GM21367 (cell line): ENCODE results near the gene SAPCD1.
A peak's percentile ranks its signal among the peaks of the same experiment; 100 is the strongest.

ENCODE experiments used
- ATAC-seq: cut with Tn5 transposase; IDR thresholded peaks from one replicate; pipeline ENCODE4 v1.9.1; 2021; ENCODE audit not compliant: unreplicated experiment

SAPCD1 gene

DNA sequence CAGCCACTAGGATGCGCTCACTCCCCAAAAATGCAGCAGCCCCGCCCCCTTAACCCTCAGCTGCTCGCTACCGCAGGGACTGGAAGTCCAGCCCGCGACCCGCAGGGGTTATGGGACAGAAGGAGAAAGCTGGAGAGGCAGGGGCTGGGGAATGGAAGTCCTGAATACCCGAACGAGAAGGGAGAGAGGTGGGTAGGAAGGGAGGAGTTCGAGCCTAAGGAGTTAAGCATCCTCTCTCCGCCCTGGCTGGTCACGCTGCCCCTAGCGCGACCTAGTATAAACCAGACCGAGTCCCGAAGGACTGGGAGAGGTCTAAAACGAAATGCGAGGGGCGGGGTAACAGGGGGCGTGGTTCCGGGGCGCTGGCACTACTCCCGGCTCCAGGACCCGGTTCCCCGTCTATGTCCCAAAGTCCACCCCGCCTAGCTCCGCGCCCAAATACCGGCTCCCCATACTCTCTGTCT lies 32.9 kb upstream of the SAPCD1 start:
- ATAC-seq, result peak; percentile 38

- peak; percentile 15 for ATAC-seq
Observed at GRCh38 chr6:31729979-31730630, 32.4 kb upstream of the SAPCD1 start.

DNA sequence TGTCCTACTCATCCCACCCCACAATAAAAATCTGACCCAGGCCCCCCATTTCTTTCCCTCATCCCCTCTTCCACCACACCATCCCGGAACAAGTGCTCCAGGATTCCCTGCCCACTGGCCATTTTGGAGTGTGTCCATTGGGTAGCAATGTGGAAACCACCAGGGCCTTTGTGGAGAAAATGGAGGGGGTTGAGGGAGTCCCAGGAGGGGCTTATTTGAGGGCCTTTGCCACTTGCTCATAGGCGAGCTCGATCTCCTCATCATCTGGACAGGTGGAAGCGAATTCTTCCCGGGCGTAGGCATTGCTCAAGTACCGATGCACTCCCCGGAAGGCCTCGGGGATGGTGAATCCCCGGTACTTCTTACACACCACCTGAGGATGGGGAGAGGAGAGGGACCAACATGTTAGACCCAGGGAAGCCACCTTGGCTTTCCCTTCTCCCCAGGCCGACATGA lies 31.8 kb upstream of the SAPCD1 start:
- no peak for ATAC-seq

DNA sequence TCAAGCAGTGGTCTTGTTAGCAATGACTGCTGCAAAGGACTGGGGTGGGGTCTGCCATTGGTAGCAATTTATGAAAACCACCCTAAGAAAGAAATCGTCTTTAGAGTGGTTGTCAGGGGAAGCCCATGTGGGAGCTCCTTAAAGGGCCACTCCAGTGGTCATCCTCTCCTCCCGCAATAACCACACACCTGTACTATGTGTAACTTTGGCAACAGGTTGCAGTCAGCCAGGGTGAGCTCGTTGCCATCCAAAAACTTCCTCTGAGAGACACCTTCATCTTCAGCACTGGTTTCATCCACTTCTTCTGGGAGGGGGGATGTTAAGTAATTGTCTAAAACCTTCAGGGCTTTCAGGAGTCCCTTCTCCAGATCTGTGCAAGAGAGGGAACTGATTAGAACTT lies 30.4 kb upstream of the SAPCD1 start:
- no peak for ATAC-seq

DNA sequence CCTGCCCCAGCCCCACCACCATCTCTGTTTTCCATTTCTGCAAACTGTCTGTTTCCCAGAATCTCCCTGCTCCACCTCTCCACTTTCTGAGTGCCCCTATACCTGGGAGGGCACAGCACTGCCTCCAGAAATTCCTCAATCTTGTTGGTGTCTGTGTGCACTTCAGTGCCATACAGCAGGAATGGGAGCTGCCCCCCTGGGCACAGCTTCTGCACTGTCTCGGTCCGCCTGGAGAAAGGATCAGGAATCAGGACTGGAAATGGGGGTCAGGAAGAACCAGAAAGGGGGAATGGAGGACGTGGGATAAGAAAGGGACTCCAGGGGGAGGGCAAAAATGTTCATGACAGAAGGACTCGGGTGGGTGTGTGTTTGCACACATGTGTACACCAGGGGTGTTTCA lies 28.7 kb upstream of the SAPCD1 start:
- no peak for ATAC-seq

GRCh38 chr6:31734247-31734820 lies 28.1 kb upstream of the SAPCD1 start:
- no peak for ATAC-seq

DNA sequence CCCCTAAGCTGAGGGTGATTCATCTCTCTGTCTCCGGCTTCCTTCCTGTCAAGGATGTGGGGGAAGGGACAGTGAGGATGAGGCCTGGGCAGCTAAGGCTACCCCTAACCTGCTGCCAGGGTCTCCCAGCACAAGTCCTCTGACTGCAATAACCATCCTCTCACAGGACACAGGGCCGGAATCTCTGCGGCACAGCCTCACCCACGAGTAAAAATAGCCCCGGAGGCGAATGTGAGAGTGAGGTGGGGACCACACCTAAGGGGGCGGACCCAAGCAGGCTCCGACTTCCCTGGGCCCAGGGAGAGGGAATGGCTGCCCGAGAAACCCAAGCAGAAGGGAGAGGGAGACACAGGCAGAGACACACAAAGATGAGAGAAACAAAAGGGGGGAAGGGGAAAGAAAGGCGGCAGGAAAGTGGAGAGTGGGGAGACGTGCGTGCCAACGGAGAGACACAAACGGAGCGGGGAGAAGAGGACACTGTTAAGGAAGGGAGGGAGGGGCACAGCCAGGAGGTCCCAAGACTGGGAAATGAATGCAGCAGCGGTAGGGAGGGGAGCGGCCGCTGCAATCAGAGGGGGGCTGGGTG lies 27.5 kb upstream of the SAPCD1 start:
- ATAC-seq, result no peak

GRCh38 chr6:31736021-31736767 lies 26.3 kb upstream of the SAPCD1 start, which contains the start of gene CLIC1:
CLIC1 (minus strand) TSS chr6:31736530; CDS start chr6:31736300, 230 bp downstream.
- no peak for ATAC-seq

GRCh38 chr6:31736768-31737314 lies 25.6 kb upstream of the SAPCD1 start:
- no peak for ATAC-seq

DNA sequence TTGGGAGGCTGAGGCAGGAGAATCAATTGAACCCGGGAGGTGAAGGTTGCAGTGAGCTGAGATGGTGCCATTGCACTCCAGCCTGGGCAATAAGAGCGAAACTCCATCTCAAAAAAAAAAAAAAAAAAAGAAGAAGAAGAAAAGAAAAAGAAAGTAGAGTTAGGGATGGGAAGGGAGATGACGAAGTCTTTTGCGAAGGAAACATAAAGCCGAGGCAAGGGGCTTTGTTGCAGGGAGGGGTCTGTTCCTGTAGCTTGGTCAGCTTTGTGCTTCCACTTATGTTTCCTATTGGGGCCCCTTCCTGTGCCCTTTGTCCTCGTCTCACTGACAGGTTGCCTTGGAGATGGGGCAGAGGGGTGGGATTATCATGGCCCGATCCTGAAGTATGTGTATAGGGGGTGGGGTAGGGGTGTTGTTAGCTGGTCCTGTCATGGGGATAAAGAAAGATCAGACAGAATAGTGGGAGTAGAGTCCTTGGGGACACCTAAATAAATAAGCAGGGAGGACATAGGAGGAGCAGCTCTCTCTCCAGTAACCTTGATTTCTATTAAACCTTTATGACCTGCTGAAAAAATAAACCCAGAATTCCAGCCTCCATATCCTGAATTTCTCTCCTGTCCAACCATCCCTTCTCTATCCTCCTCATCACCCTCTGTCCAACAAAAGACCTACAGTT lies 25.0 kb upstream of the SAPCD1 start:
- no peak for ATAC-seq

GRCh38 chr6:31737991-31738979 lies 24.2 kb upstream of the SAPCD1 start:
- ATAC-seq, result peak; percentile 24

- peak; percentile 50 for ATAC-seq
Observed at GRCh38 chr6:31739639-31740396, 22.6 kb upstream of the SAPCD1 start, which contains the start of gene MSH5. MSH5 (plus strand) TSS chr6:31740005; CDS start chr6:31740467, 462 bp downstream.

- ATAC-seq, result no peak
Observed at GRCh38 chr6:31740397-31741223, 21.8 kb upstream of the SAPCD1 start.

DNA sequence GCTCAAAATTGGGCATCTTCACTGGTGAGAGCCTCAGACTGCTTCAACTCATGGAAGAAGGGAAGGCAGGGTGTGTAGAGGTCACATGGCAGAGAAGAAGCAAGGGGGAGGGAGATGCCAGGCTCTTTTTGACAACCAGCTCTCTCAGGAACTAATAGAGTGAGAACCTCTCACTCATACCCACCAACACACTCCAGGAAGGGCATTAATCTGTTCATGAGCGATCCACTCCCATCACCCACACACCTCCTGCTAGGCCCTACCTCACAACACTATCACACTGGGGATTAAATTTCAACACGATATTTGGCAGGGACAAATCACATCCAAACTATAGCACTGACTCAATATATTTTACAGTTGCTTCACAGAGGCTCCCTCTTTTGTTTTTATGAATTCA lies 20.6 kb upstream of the SAPCD1 start:
- no peak for ATAC-seq

- ATAC-seq, result no peak
Observed at GRCh38 chr6:31742894-31743293, 19.6 kb upstream of the SAPCD1 start.

- ATAC-seq, result no peak
Observed at GRCh38 chr6:31744422-31744821, 18.0 kb upstream of the SAPCD1 start.

GRCh38 chr6:31749301-31750036 lies 13.0 kb upstream of the SAPCD1 start:
- ATAC-seq, result no peak
